Inflammatory macrophage (primary cell): ENCODE measurements around the gene MDFI.

Experiments
- DNase-seq, 2 donors: peaks; one replicate each; pipeline ENCODE4 v3.0.0-alpha.2; 2020 to 2022

Gene MDFI

GRCh38 chr6:41651246-41651961 is 13.1 kb downstream of the MDFI start:
- DNase-seq, result no peak

- DNase-seq, result no peak
Observed at GRCh38 chr6:41651962-41652657, 13.8 kb downstream of the MDFI start.

- DNase-seq, result no peak
Observed at GRCh38 chr6:41652866-41653652, 14.8 kb downstream of the MDFI start.

GRCh38 chr6:41653691-41654090 is 15.4 kb downstream of the MDFI start:
- DNase-seq, result no peak

GRCh38 chr6:41654151-41654697 is 16.0 kb downstream of the MDFI start:
- no peak for DNase-seq

- DNase-seq, result no peak
Observed at GRCh38 chr6:41654698-41655151, 16.5 kb downstream of the MDFI start.

GRCh38 chr6:41655176-41655575 is 16.9 kb downstream of the MDFI start:
- no peak for DNase-seq

GRCh38 chr6:41655646-41656001 is 17.4 kb downstream of the MDFI start:
- no peak for DNase-seq

GRCh38 chr6:41656002-41656691 is 17.9 kb downstream of the MDFI start:
- DNase-seq, result no peak

GRCh38 chr6:41657131-41658094 is 19.1 kb downstream of the MDFI start:
- no peak for DNase-seq

- no peak for DNase-seq
Observed at GRCh38 chr6:41658636-41659035, 20.4 kb downstream of the MDFI start.

GRCh38 chr6:41659935-41660334 is 21.7 kb downstream of the MDFI start:
- no peak for DNase-seq

GRCh38 chr6:41663568-41663967 is 25.3 kb downstream of the MDFI start:
- no peak for DNase-seq

GRCh38 chr6:41664271-41664670 is 26.0 kb downstream of the MDFI start:
- no peak for DNase-seq

- no peak for DNase-seq
Observed at GRCh38 chr6:41667195-41667594, 28.9 kb downstream of the MDFI start.

- DNase-seq, result no peak
Observed at GRCh38 chr6:41668968-41669367, 30.7 kb downstream of the MDFI start.

GRCh38 chr6:41670703-41671360 is 32.6 kb downstream of the MDFI start:
- no peak for DNase-seq

- no peak for DNase-seq
Observed at GRCh38 chr6:41671376-41671775, 33.1 kb downstream of the MDFI start.

GRCh38 chr6:41672016-41672415 is 33.7 kb downstream of the MDFI start:
- no peak for DNase-seq

GRCh38 chr6:41672816-41673703 is 34.8 kb downstream of the MDFI start:
- no peak for DNase-seq
